Stimulated activated CD8-positive, alpha-beta memory T cell treated with anti-CD3 and anti-CD28 coated beads, Interleukin-15, amount 100 ng/mL, for 4 hours (primary cell): Measurements from ENCODE around the gene ADGRD1.

Experiments used
- DNase-seq, 2 donors: peaks; one replicate each; pipeline ENCODE4 v3.0.0-alpha.2; 2020; ENCODE audit warnings: low read depth in 2 of 2

ADGRD1 gene

GRCh38 chr12:131072451-131073230 is 118.9 kb downstream of the ADGRD1 start:
- DNase-seq: no peak

- DNase-seq: no peak
These were observed 120.7 kb downstream of the ADGRD1 start for GRCh38 chr12:131074221-131075083.

- no peak for DNase-seq
These were observed 121.5 kb downstream of the ADGRD1 start for GRCh38 chr12:131075194-131075593.

GRCh38 chr12:131075611-131076010 is 121.9 kb downstream of the ADGRD1 start:
- no peak for DNase-seq

- DNase-seq: no peak
These were observed 122.6 kb downstream of the ADGRD1 start for GRCh38 chr12:131076296-131076695.

- no peak for DNase-seq
These were observed 123.4 kb downstream of the ADGRD1 start for GRCh38 chr12:131076791-131077747.

GRCh38 chr12:131077931-131078391 is 124.3 kb downstream of the ADGRD1 start:
- DNase-seq: no peak

- DNase-seq: no peak
These were observed 128.8 kb downstream of the ADGRD1 start for GRCh38 chr12:131082290-131083194.

GRCh38 chr12:131084341-131085011 is 130.8 kb downstream of the ADGRD1 start:
- no peak for DNase-seq

GRCh38 chr12:131085125-131085815 is 131.6 kb downstream of the ADGRD1 start:
- no peak for DNase-seq

- no peak for DNase-seq
These were observed 132.3 kb downstream of the ADGRD1 start for GRCh38 chr12:131085816-131086591.

- no peak for DNase-seq
These were observed 133.7 kb downstream of the ADGRD1 start for GRCh38 chr12:131087302-131087818.

- DNase-seq: no peak
These were observed 134.4 kb downstream of the ADGRD1 start for GRCh38 chr12:131087991-131088700.

GRCh38 chr12:131088701-131089530 is 135.2 kb downstream of the ADGRD1 start:
- DNase-seq: no peak

- DNase-seq: no peak
These were observed 136.0 kb downstream of the ADGRD1 start for GRCh38 chr12:131089531-131090273.
